ENCODE measurements around the gene SPRN.

DNA sequence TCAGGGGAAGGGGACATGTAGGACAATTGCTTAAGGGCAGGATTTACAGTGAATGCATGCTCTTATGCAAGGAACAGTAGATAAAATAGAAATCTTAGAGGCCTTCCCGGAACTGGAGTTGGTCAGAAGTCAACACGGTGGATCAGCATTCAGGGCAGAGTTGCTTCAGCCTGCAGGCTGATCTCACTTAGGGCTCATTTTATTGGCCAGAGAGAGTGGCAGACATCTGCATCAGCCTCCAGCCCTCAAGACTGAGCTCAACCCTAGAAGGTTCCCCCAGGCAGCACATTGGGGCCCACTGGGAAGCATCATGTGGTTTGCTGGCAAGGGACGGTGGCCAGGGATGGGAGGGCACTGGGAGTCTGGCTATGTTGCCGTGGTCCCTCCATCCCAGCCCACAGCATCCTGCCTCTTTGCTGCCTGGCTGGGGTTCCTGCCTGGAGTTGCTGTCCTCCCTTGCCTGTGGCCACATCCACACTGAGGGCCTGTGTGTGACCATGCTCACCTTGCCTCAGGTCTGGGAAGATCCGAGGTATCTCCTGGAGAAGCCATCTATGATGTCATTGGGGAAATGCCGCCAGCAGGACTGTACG, 42.4 kb upstream of the SPRN start:
- TF ChIP-seq EZH2 (IDR thresholded peaks at IDR 0.05; ENCODE audit: insufficient read depth, low read length): no peak
- TF ChIP-seq, protein P1, sequence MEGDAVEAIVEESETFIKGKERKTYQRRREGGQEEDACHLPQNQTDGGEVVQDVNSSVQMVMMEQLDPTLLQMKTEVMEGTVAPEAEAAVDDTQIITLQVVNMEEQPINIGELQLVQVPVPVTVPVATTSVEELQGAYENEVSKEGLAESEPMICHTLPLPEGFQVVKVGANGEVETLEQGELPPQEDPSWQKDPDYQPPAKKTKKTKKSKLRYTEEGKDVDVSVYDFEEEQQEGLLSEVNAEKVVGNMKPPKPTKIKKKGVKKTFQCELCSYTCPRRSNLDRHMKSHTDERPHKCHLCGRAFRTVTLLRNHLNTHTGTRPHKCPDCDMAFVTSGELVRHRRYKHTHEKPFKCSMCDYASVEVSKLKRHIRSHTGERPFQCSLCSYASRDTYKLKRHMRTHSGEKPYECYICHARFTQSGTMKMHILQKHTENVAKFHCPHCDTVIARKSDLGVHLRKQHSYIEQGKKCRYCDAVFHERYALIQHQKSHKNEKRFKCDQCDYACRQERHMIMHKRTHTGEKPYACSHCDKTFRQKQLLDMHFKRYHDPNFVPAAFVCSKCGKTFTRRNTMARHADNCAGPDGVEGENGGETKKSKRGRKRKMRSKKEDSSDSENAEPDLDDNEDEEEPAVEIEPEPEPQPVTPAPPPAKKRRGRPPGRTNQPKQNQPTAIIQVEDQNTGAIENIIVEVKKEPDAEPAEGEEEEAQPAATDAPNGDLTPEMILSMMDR (IDR thresholded peaks at IDR 0.05; ENCODE audit: insufficient read depth, low read depth, low read length): no peak

Measured in astrocyte (in vitro differentiated cells and primary cell).